NCI-H1092 treated with DMSO at 0.1 percent for 48 hours (cell line): ENCODE data around the gene SLC1A7.

ENCODE experiments used
- DNase-seq: peaks from one replicate; lab custom pipeline; 2025; lab: John Stamatoyannopoulos, UW

Gene SLC1A7

GRCh38 chr1:53133261-53134041, 9.0 kb downstream of the SLC1A7 start:
- DNase-seq: no peak

GRCh38 chr1:53132176-53132575, 10.3 kb downstream of the SLC1A7 start:
- no peak for DNase-seq

GRCh38 chr1:53131590-53131938, 10.9 kb downstream of the SLC1A7 start:
- DNase-seq: no peak

GRCh38 chr1:53130878-53131589, 11.4 kb downstream of the SLC1A7 start:
- DNase-seq: no peak

GRCh38 chr1:53130598-53130877, 11.9 kb downstream of the SLC1A7 start:
- DNase-seq: no peak

- no peak for DNase-seq
These were observed 12.4 kb downstream of the SLC1A7 start for GRCh38 chr1:53129891-53130597.

- DNase-seq: no peak
These were observed 14.0 kb downstream of the SLC1A7 start for GRCh38 chr1:53128401-53128800.

- DNase-seq: no peak
These were observed 14.9 kb downstream of the SLC1A7 start for GRCh38 chr1:53127546-53127945.

- no peak for DNase-seq
These were observed 15.9 kb downstream of the SLC1A7 start for GRCh38 chr1:53126495-53126894.

GRCh38 chr1:53125623-53126360, 16.6 kb downstream of the SLC1A7 start:
- no peak for DNase-seq

- no peak for DNase-seq
These were observed 17.3 kb downstream of the SLC1A7 start for GRCh38 chr1:53125122-53125521.

- DNase-seq: no peak
These were observed 18.8 kb downstream of the SLC1A7 start for GRCh38 chr1:53123453-53124140.

- DNase-seq: no peak
These were observed 19.5 kb downstream of the SLC1A7 start for GRCh38 chr1:53122961-53123413.

- DNase-seq: no peak
These were observed 20.1 kb downstream of the SLC1A7 start for GRCh38 chr1:53122201-53122885.

- peak; percentile 19 for DNase-seq
These were observed 20.9 kb downstream of the SLC1A7 start for GRCh38 chr1:53121319-53122172.

- no peak for DNase-seq
These were observed 21.8 kb downstream of the SLC1A7 start for GRCh38 chr1:53120659-53121058.

- no peak for DNase-seq
These were observed 24.6 kb downstream of the SLC1A7 start for GRCh38 chr1:53117836-53118235.

- no peak for DNase-seq
These were observed 25.4 kb downstream of the SLC1A7 start for GRCh38 chr1:53116933-53117600.

GRCh38 chr1:53116307-53116810, 26.1 kb downstream of the SLC1A7 start:
- DNase-seq: no peak
